HG03520 (cell line): Measurements from ENCODE around the gene FIGLA.

Experiments
- ATAC-seq: cut with Tn5 transposase; IDR thresholded peaks from one replicate; pipeline ENCODE4 v1.9.1; 2021; ENCODE audit warnings: mild to moderate bottlenecking, moderate library complexity; ENCODE audit not compliant: unreplicated experiment

FIGLA gene

GRCh38 chr2:70776266-70776665 lies 14.2 kb downstream of the FIGLA start:
- no peak for ATAC-seq

- no peak for ATAC-seq
Measured at GRCh38 chr2:70775141-70775540, 15.3 kb downstream of the FIGLA start.

GRCh38 chr2:70772486-70773155 lies 17.8 kb downstream of the FIGLA start:
- no peak for ATAC-seq

- peak; percentile 66 for ATAC-seq
Measured at GRCh38 chr2:70771446-70771845, 19.0 kb downstream of the FIGLA start.

- ATAC-seq: no peak
Measured at GRCh38 chr2:70769450-70769849, 21.0 kb downstream of the FIGLA start.

DNA sequence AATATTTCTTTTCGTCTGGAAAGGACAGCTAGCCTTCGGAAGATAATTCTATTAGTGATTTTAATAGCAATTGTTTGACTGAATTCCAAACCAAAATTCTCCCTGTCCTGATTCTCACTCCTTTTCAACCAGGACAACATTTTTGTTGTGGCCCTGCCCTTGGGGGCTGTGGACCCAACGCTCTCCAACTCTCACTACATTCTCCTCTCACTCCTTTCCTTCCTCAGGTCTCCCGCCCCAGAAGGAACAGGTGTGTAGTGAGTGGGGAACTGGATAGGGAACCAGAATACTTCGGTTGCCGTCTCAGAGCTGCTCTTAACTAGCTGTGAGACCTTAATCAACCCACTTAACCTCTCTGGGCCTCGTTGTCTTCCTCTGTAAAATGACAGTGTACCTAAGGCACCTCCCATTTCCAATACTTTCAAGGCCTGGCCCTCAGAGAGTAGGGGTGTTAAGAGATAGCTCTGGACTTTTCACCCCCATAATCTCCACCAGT lies 21.8 kb downstream of the FIGLA start:
- no peak for ATAC-seq

GRCh38 chr2:70767699-70768589 lies 22.5 kb downstream of the FIGLA start, which contains the start of gene ADD2:
ADD2 (minus strand) TSS chr2:70768200; CDS start chr2:70706408, 61,792 bp downstream.
- no peak for ATAC-seq

GRCh38 chr2:70767079-70767698 lies 23.3 kb downstream of the FIGLA start:
- ATAC-seq: no peak

GRCh38 chr2:70766357-70767078 lies 23.9 kb downstream of the FIGLA start:
- no peak for ATAC-seq

GRCh38 chr2:70765507-70765906 lies 24.9 kb downstream of the FIGLA start:
- no peak for ATAC-seq

GRCh38 chr2:70759446-70759845 lies 31.0 kb downstream of the FIGLA start:
- ATAC-seq: no peak

- no peak for ATAC-seq
Measured at GRCh38 chr2:70757966-70758365, 32.5 kb downstream of the FIGLA start.

- no peak for ATAC-seq
Measured at GRCh38 chr2:70757360-70757759, 33.1 kb downstream of the FIGLA start.

DNA sequence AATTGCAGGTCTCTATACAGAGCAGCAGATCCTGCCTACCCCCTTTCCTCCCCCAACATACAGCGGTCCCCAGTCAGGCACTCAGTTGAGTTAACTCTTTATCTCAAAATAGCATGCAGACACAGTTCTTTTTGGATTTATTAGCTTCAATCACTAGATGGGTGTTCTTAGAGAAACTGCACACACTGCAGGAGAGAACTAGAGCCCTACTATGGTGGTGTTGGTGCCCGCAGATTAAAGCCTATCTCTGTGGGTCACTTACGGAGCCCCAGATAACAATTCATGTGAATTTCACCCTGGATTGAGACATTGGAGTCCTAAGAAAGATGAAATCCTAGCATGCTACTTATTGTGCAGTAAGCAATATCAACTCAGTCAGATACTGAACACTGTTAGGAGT lies 34.3 kb downstream of the FIGLA start:
- ATAC-seq: no peak

GRCh38 chr2:70753902-70754301 lies 36.5 kb downstream of the FIGLA start:
- ATAC-seq: no peak

DNA sequence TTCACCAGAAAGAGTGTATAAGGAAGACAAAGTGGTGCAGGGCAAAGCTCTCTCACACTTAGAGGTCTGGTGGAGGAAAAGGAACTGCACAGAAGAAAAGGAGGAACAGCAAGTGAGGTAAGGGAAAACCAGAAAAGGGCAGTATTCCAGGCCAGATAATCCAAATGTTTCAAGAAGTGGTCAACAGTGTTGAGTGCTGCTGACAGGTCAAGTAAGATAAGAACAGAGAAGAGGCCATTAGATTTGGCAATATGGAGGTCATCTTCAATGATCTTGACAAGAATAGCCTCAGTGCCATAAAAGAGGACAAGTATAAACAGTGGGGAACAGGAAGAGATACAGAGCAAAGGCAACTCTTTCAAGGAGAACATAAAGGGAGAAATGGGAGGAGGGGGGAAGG lies 37.4 kb downstream of the FIGLA start:
- no peak for ATAC-seq

- no peak for ATAC-seq
Measured at GRCh38 chr2:70752396-70752795, 38.0 kb downstream of the FIGLA start.

GRCh38 chr2:70751881-70752280 lies 38.6 kb downstream of the FIGLA start:
- ATAC-seq: no peak

DNA sequence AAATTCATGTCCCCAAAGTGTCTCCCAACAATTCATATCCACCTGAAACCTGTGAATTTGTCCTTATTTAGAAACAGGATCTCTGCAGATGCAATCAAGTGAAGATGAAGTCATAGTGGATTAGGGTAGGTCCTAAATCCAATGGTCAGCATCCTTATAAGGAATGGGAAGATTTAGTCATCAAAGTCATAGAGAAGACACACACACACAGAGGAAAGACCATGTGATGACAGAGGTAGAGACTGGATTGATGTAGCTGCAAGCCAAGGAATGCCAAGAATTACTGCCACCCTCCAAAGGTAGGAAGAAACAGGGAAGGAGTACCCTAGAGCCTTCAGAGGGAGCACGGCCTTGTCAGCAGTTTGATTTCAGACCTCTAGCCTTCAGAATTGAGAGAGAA lies 40.1 kb downstream of the FIGLA start:
- no peak for ATAC-seq

- ATAC-seq: no peak
Measured at GRCh38 chr2:70748002-70748784, 42.2 kb downstream of the FIGLA start.
